Activated CD4-positive, alpha-beta T cell treated with anti-CD3 and anti-CD28 coated beads, Interleukin-2, amount 10 ng/mL, durations not matched to agents 24 days and 14 days (primary cell): ENCODE measurements around the gene OOEP. TPM values are rescaled to one million over a fixed set of nuclear protein-coding genes. Genes with fewer than 3 reads are reported as not detected.
"Not testable (repeated sequence)": the region's sequence is repeated elsewhere in the genome, so short reads cannot be mapped to it uniquely, and the experiment has no call there.

Experiments used
- DNase-seq: peaks from one replicate; pipeline ENCODE4 v3.0.0; 2022
- H3K27ac Mint-ChIP-seq: one replicate; pipeline ENCODE4 v1.8.0; 2022; ENCODE audit warnings: mild to moderate bottlenecking, mixed read lengths
- H3K27me3 Mint-ChIP-seq: one replicate; pipeline ENCODE4 v1.8.0; 2022; ENCODE audit warnings: mixed read lengths
- H3K36me3 Mint-ChIP-seq: one replicate; pipeline ENCODE4 v1.8.0; 2022; ENCODE audit warnings: low read depth, mild to moderate bottlenecking, mixed read lengths
- H3K4me1 Mint-ChIP-seq: one replicate; pipeline ENCODE4 v1.8.0; 2021; ENCODE audit warnings: mixed read lengths
- H3K4me3 Mint-ChIP-seq: one replicate; pipeline ENCODE4 v1.8.0; 2022; ENCODE audit warnings: mild to moderate bottlenecking, moderate library complexity, mixed read lengths
- H3K9me3 Mint-ChIP-seq: one replicate; pipeline ENCODE4 v1.8.0; 2021; ENCODE audit warnings: mixed read lengths
- intact Hi-C: fragments of 100-400 bp; cut with micrococcal nuclease; formaldehyde crosslinking; loops from one replicate; pipeline ENCODE4 v1.15.1; 2023
- total RNA-seq: library from RNA; stranded (reverse); gene quantifications from 2 replicates; pipeline ENCODE4 v1.2.3, GENCODE V29; 2022

OOEP gene
- total RNA-seq, 1 donor from 2014 or later = 0.47 TPM

DNA sequence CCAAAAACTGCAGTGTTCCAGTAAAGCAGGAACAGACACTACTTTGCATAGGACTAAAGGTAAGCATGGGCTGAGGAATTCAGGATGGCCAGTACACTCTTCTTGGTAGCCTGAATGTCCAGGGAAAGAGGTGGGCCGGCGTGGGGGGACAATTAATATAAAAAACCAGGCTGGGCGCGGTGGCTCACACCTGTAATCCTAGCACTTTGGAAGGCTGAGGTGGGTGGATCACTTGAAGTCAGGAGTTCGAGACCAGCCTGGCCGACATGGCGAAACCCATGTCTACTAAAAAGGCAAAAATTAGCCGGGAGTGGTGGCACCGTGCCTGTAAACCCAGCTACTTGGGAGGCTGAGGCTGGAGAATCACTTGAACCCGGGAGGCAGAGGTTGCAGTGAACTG, 11.8 kb upstream of the OOEP start:
- H3K9me3 Mint-ChIP-seq, intact Hi-C loops, H3K27me3 Mint-ChIP-seq, H3K4me3 Mint-ChIP-seq, DNase-seq, H3K4me1 Mint-ChIP-seq, H3K27ac Mint-ChIP-seq, H3K36me3 Mint-ChIP-seq: not testable (repeated sequence)

- H3K9me3 Mint-ChIP-seq = no peaks in the 10 kb centered on the region
- no peaks in the 10 kb centered on the region for H3K36me3 Mint-ChIP-seq
- intact Hi-C loops = no loop called here
- no peak for DNase-seq
- no peaks in the 10 kb centered on the region for H3K27me3 Mint-ChIP-seq
- no peaks in the 10 kb centered on the region for H3K4me1 Mint-ChIP-seq
- H3K27ac Mint-ChIP-seq = no peak overlapping the region
- H3K4me3 Mint-ChIP-seq = no peak overlapping the region
These were observed 7.5 kb upstream of the OOEP start for GRCh38 chr6:73377225-73377624.

DNA sequence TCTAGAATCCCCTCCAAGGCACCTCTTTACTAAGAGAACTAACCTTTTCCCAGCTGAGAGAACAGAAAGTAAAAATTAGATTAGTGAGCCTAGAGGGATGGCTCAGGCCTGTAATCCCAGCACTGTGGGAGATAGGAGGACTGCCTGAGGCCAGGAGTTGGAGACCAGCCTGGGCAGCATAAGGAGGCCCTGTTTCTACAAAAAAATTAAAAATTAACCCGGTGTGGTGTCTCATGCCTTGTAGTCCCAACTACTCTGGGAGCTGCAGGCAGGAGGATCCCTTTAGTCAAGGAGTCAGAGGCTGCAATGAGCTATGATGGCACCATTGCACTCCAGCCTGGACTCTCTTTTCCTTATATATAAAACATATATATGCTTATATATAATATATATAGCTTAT, 5.5 kb upstream of the OOEP start:
- no peaks in the 10 kb centered on the region for H3K27me3 Mint-ChIP-seq
- no peaks in the 10 kb centered on the region for H3K9me3 Mint-ChIP-seq
- H3K4me1 Mint-ChIP-seq = no peaks in the 10 kb centered on the region
- H3K36me3 Mint-ChIP-seq = no peaks in the 10 kb centered on the region
- H3K27ac Mint-ChIP-seq = no peak overlapping the region
- intact Hi-C loops = no loop called here
- DNase-seq = no peak
- no peak overlapping the region for H3K4me3 Mint-ChIP-seq

GRCh38 chr6:73372516-73372915, 2.8 kb upstream of the OOEP start:
- DNase-seq = no peak
- intact Hi-C loops = no loop called here
- Mint-ChIP-seq H3K4me1 (no peaks in the 10 kb centered on the region), H3K27me3 (no peaks in the 10 kb centered on the region), H3K36me3 (no peaks in the 10 kb centered on the region), H3K27ac (no peak overlapping the region), H3K9me3 (no peaks in the 10 kb centered on the region), H3K4me3 (no peak overlapping the region)

- H3K4me3 Mint-ChIP-seq = no peak overlapping the region
- no peaks in the 10 kb centered on the region for H3K4me1 Mint-ChIP-seq
- H3K27me3 Mint-ChIP-seq = no peaks in the 10 kb centered on the region
- H3K9me3 Mint-ChIP-seq = no peaks in the 10 kb centered on the region
- intact Hi-C loops = no loop called here
- no peak overlapping the region for H3K27ac Mint-ChIP-seq
- no peak for DNase-seq
- H3K36me3 Mint-ChIP-seq = no peaks in the 10 kb centered on the region
These were observed 2.3 kb upstream of the OOEP start for GRCh38 chr6:73371984-73372383.

DNA sequence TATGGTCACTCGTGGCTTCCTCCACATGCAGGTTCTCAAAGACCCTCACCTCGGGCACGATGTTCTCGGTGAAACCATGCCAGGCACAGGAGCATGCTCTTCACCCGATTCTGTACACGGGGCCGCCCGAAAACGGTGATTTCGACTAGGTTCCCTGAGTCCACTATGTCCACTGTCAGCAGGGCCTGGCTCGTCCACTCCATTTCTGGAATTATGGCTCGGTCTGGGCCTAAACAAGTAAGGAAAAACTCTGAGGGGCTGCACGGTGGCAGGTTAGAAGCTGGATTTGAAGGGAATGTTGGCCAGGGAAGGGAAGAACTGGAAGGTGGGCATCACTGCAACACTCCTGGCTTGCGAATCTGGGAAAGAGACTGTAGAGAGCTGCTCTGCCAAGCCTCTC, 540 bp downstream of the OOEP start:
- intact Hi-C loops = no loop called here
- H3K27me3 Mint-ChIP-seq = peaks cover 2% of the 10 kb centered on the region
- no peaks in the 10 kb centered on the region for H3K9me3 Mint-ChIP-seq
- no peak for DNase-seq
- H3K27ac Mint-ChIP-seq = no peak overlapping the region
- H3K36me3 Mint-ChIP-seq = no peaks in the 10 kb centered on the region
- no peak overlapping the region for H3K4me3 Mint-ChIP-seq
- no peaks in the 10 kb centered on the region for H3K4me1 Mint-ChIP-seq

GRCh38 chr6:73368675-73369074, 1.0 kb downstream of the OOEP start:
- Mint-ChIP-seq H3K9me3 (no peaks in the 10 kb centered on the region), H3K36me3 (no peaks in the 10 kb centered on the region), H3K4me3 (no peak overlapping the region), H3K27me3 (peaks cover 2% of the 10 kb centered on the region), H3K4me1 (no peaks in the 10 kb centered on the region), H3K27ac (no peak overlapping the region)
- DNase-seq = no peak
- intact Hi-C loops = no loop called here

- no peaks in the 10 kb centered on the region for H3K4me1 Mint-ChIP-seq
- intact Hi-C loops = no loop called here
- H3K27ac Mint-ChIP-seq = no peak overlapping the region
- no peaks in the 10 kb centered on the region for H3K9me3 Mint-ChIP-seq
- H3K36me3 Mint-ChIP-seq = no peaks in the 10 kb centered on the region
- no peak overlapping the region for H3K4me3 Mint-ChIP-seq
- DNase-seq = no peak
- H3K27me3 Mint-ChIP-seq = peaks cover 2% of the 10 kb centered on the region
These were observed 1.8 kb downstream of the OOEP start for GRCh38 chr6:73367761-73368355.

- DNase-seq = no peak
- H3K4me3 Mint-ChIP-seq = no peak overlapping the region
- no peaks in the 10 kb centered on the region for H3K36me3 Mint-ChIP-seq
- H3K4me1 Mint-ChIP-seq = no peaks in the 10 kb centered on the region
- no peak overlapping the region for H3K27ac Mint-ChIP-seq
- H3K9me3 Mint-ChIP-seq = no peaks in the 10 kb centered on the region
- intact Hi-C loops = no loop called here
- peaks cover 2% of the 10 kb centered on the region for H3K27me3 Mint-ChIP-seq
These were observed 5.1 kb downstream of the OOEP start for GRCh38 chr6:73364549-73364948.

DNA sequence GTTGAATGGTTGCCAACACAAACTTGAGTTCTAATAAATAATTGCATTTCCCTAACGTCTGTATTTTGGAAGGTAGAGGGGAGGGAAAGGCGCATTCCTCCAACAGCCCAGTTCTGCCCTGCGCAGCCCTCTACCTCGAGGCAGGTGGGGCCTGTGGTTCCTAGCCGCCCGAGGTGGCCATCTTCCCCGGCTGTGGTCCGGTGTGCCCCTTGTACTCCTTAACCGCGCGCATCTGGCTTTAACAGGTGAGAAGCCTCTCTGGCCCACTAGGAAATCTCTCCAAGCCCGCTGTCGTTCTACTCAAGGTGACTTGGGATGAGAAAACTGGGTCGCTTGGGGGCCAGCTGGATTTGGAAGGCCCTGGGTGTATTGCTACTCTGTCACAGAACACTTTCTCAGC, 5.6 kb downstream of the OOEP start:
- H3K27ac Mint-ChIP-seq = no peak overlapping the region
- H3K4me1 Mint-ChIP-seq = no peaks in the 10 kb centered on the region
- no peak for DNase-seq
- no peaks in the 10 kb centered on the region for H3K9me3 Mint-ChIP-seq
- intact Hi-C loops = no loop called here
- no peaks in the 10 kb centered on the region for H3K36me3 Mint-ChIP-seq
- no peak overlapping the region for H3K4me3 Mint-ChIP-seq
- peaks cover 2% of the 10 kb centered on the region for H3K27me3 Mint-ChIP-seq

GRCh38 chr6:73363537-73363875, 6.2 kb downstream of the OOEP start:
- no peaks in the 10 kb centered on the region for H3K9me3 Mint-ChIP-seq
- H3K36me3 Mint-ChIP-seq = no peaks in the 10 kb centered on the region
- intact Hi-C loops = no loop called here
- DNase-seq = no peak
- H3K27ac Mint-ChIP-seq = no peak overlapping the region
- H3K27me3 Mint-ChIP-seq = peaks cover 2% of the 10 kb centered on the region
- H3K4me1 Mint-ChIP-seq = no peaks in the 10 kb centered on the region
- no peak overlapping the region for H3K4me3 Mint-ChIP-seq

- Mint-ChIP-seq H3K27ac (no peak overlapping the region), H3K27me3 (peaks cover 2% of the 10 kb centered on the region), H3K4me3 (no peak overlapping the region), H3K4me1 (no peaks in the 10 kb centered on the region), H3K9me3 (no peaks in the 10 kb centered on the region), H3K36me3 (no peaks in the 10 kb centered on the region)
- intact Hi-C loops = no loop called here
- DNase-seq = no peak
These were observed 6.7 kb downstream of the OOEP start for GRCh38 chr6:73362869-73363536.

GRCh38 chr6:73362358-73362757, 7.3 kb downstream of the OOEP start, which contains the start of gene KHDC3L:
KHDC3L (plus strand) TSS chr6:73362658; CDS start chr6:73362730, 72 bp downstream.
- intact Hi-C loops = no loop called here
- Mint-ChIP-seq H3K27ac (no peak within 1 kb of the TSS), H3K4me3 (no peak within 1 kb of the TSS), H3K4me1 (no peaks in the 10 kb centered on the region), H3K36me3 (no peaks in the 10 kb centered on the region), H3K27me3 (peaks cover 4% of the 10 kb centered on the region), H3K9me3 (no peaks in the 10 kb centered on the region)
- no peak for DNase-seq

- no peak for DNase-seq
- no peaks in the 10 kb centered on the region for H3K4me1 Mint-ChIP-seq
- H3K27me3 Mint-ChIP-seq = peaks cover 26% of the 10 kb centered on the region
- intact Hi-C loops = no loop called here
- no peak within 1 kb of the TSS for H3K27ac Mint-ChIP-seq
- no peak within 1 kb of the TSS for H3K4me3 Mint-ChIP-seq
- H3K36me3 Mint-ChIP-seq = no peaks in the 10 kb centered on the region
- no peaks in the 10 kb centered on the region for H3K9me3 Mint-ChIP-seq
These were observed 15.8 kb downstream of the OOEP start, which contains the start of gene DPPA5 for GRCh38 chr6:73353636-73354593. DPPA5 (minus strand) TSS chr6:73354276; CDS start chr6:73354225, 51 bp downstream.
